HG02678 (cell line): ENCODE results near the gene PROX2.

Experiments used
- ATAC-seq: cut with Tn5 transposase; IDR thresholded peaks from one replicate; pipeline ENCODE4 v1.9.1; 2021; ENCODE audit warnings: mild to moderate bottlenecking, moderate library complexity; ENCODE audit not compliant: unreplicated experiment

The PROX2 gene

DNA sequence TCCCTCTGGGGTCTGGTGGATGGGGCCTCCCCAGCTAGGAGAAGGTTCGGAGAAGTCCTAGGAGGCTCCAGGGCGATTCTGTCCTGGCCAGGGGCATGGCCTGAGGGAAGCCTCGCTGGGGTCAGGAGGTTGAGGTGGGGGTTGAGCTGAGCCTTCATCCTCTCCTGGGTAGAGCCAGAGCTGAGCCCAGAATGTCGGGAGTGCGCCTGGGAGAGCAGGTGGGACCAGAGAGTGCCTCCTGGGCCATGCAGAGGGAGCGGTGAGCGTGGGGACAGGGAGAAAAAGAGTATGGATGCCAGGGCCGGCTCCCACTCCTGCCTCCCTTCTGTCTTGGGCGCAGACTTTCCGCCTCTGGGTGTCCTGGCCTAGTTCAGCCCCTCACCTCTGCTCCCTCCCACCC is 34.0 kb upstream of the PROX2 start:
- no peak for ATAC-seq

GRCh38 chr14:74909501-74909900 is 33.6 kb upstream of the PROX2 start:
- ATAC-seq: no peak

GRCh38 chr14:74908861-74909341 is 33.0 kb upstream of the PROX2 start:
- no peak for ATAC-seq

DNA sequence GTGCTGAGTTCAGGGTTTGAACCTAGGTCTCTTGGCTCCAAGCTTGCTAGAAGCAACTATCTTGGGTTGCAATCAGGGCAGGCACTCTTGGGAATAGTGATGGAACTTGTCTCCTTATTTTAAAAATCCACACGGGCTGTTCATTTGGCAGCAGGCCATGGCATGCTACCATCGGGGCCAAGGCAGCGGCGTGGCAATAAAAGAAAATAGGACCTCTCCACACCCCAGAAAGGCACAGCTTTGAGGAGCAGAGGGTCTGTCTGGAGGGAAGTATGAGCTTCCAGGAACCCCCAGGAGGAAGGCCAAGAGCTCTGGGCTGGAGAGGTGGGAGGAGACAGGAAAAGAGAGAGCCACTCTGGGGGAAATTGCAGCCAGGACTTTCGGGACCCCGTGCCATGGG is 31.8 kb upstream of the PROX2 start:
- ATAC-seq: no peak

GRCh38 chr14:74906925-74907521 is 31.1 kb upstream of the PROX2 start:
- ATAC-seq: no peak

GRCh38 chr14:74905595-74906142 is 29.7 kb upstream of the PROX2 start:
- ATAC-seq: peak; percentile 52

- ATAC-seq: no peak
Measured at GRCh38 chr14:74904635-74905503, 28.9 kb upstream of the PROX2 start.

GRCh38 chr14:74902941-74903705 is 27.2 kb upstream of the PROX2 start:
- ATAC-seq: no peak

- ATAC-seq: no peak
Measured at GRCh38 chr14:74898694-74899093, 22.7 kb upstream of the PROX2 start.

DNA sequence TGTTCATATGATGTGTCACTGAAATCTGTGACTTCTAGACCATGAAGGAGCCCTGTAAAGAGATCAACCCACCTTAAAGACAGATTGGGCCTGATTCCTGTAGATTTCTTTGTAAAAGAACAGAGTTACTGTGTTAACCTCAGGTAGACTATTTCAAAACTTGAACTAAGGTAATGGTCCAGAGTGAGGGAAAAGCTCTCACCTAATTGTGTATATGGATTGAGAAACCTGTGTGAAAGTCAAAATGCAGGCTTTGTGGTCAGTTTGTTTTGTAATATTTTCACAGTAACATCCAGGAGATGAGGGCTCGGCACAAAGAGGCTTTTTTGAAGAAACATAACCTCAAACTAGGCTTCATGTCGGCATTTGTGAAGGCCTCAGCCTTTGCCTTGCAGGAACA is 22.1 kb upstream of the PROX2 start:
- no peak for ATAC-seq

DNA sequence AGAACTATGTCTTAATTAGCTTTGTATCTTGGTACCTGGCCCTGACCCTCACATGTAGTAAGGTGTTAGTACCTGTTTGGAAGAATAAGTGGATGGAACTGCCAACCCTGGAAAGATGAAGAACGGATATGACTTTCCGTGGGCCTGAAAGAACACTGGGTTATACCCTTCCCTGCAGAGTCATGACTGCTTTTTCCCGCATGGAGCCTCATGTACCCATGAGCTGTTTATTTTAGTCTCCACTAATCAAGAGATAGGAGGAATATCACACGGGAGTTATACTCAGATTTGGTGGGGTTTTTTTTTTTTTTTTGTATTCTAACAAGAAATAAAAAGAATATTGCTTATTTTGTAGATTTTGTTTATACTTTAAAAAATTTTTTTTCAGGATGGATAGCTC is 21.7 kb upstream of the PROX2 start:
- ATAC-seq: no peak

- ATAC-seq: no peak
Measured at GRCh38 chr14:74896400-74896799, 20.5 kb upstream of the PROX2 start.

- peak; percentile 54 for ATAC-seq
Measured at GRCh38 chr14:74893614-74894091, 17.7 kb upstream of the PROX2 start.

DNA sequence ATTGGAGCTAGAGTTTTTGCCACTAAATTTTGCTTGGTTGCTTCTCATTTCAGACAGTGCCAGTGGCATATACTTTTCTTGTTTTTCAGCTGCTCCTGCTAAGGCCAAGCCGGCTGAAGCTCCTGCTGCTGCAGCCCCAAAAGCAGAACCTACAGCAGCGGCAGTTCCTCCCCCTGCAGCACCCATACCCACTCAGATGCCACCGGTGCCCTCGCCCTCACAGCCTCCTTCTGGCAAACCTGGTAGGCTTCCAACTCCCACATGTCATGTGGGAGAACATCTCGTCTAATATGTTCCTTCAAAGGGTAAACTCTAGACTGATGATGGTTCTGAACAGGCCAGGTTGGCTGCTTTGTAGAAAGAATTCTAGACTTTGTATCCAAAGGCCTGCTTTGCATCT is 16.8 kb upstream of the PROX2 start:
- ATAC-seq: no peak

- no peak for ATAC-seq
Measured at GRCh38 chr14:74891870-74892269, 15.9 kb upstream of the PROX2 start.

GRCh38 chr14:74890262-74890661 is 14.3 kb upstream of the PROX2 start:
- ATAC-seq: no peak

DNA sequence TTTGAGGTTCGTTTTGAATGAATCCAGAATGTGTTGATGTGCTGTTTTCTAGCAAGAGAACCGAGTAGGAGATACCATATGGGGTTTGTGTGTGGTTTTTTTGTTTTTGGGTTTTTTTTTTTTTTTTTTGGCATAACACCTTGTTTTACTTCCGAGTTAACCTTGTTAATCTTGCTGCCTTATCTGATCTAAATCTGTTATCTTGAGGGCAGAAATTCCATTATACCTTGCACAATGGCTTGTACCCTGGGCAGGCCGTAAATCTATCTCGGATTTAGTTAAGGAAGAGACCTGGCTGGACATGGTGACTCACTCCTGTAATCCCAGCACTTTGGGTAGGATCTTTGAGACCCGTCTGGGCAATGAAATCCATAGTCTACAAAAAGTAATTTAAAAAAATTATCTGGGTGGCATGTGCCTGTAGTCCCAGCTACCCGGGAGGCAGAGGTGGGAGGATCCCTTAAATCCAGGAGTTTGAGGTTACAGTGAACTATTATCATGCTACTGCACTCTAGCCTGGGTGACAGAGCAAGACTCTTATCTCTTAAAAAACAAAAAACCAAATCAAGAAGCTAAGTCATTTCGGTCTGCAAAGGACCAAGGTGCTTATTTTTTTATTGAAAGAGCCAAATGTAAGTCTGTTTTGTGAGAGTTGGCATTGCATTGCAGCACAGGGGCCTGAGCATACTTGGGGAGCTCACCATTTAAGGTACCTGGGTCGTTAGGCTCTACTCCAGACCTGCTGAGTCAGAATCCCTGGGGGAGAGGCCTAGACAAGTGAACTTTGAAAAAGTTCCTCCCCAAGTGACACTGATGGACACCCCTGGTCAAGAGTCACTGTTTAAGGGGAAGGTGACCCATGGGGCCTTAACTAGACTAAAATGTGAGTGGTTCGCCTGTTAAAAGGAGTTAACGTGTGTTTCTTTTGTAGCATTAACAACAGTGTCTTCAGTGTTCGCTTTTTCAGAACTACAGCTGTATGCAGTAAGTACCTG is 12.5 kb upstream of the PROX2 start:
- ATAC-seq: no peak

DNA sequence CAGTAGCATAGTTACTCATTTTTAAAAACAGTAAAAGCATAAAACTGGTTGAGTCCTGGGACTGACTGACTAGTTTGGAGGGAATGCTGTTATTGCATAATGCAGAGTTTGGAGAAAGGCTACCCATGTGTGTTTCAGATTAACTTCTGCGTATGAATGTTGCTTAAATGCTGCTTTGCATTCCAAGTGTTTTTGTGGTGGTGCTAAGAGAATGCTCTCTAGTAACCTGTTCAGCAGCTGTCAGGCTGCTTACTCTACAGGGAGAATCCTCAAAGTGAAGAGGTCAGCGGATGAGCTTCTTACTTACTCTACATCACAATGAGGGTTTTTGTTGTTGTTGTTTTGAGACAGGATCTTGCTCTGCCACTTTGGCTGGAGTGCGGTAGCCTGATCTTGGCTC is 10.1 kb upstream of the PROX2 start:
- ATAC-seq: no peak

- peak; percentile 48 for ATAC-seq
Measured at GRCh38 chr14:74882103-74882920, 6.4 kb upstream of the PROX2 start.
